ENCODE data around the gene SCAF8. TPM values are rescaled to one million over a fixed set of nuclear protein-coding genes. Genes with fewer than 3 reads are reported as not detected.
"Not testable (repeated sequence)": the region's sequence is repeated elsewhere in the genome, so short reads cannot be mapped to it uniquely, and the experiment has no call there.

The SCAF8 gene
- total RNA-seq, 6 donors from 2014 or later, result 26.0 to 79.1 (median 37.2) TPM

DNA sequence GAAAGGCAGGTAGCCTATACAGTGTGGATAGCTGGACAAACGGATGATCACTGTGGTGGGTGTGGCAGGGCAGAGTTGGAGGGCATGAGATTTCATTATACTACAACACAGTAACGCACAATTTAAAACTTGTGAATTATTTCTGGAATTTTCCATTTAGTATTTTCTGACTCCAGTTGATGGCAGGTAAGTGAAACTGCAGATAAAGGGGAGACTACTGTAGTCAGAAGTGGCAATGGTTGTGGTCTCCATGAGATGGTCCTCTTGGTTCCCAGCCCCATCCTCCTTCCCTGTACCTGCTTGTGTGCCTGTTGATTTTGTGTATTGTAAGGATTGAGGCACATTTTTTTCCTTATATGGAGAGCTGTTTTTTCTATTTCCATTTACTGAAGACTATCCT lies 22.5 kb upstream of the SCAF8 start:
- Histone ChIP-seq H3K9me3 (no peaks in the 10 kb centered on the region), H3K27me3 (no peaks in the 10 kb centered on the region), H3K27ac (no peak overlapping the region), H3K36me3 (no peaks in the 10 kb centered on the region), H3K4me3 (no peak overlapping the region), H3K4me1 (no peaks in the 10 kb centered on the region)
- 83 to 100% methylated on average over 2 of the region's 2 CpGs for WGBS, 2 donors
- DNase-seq, result no peak
- TF ChIP-seq EP300 (IDR thresholded peaks at IDR 0.05) (no peak), POLR2A (IDR thresholded peaks at IDR 0.05) (no peak), POLR2AphosphoS5 (IDR thresholded peaks at IDR 0.05) (no peak)
- TF ChIP-seq, protein P1, sequence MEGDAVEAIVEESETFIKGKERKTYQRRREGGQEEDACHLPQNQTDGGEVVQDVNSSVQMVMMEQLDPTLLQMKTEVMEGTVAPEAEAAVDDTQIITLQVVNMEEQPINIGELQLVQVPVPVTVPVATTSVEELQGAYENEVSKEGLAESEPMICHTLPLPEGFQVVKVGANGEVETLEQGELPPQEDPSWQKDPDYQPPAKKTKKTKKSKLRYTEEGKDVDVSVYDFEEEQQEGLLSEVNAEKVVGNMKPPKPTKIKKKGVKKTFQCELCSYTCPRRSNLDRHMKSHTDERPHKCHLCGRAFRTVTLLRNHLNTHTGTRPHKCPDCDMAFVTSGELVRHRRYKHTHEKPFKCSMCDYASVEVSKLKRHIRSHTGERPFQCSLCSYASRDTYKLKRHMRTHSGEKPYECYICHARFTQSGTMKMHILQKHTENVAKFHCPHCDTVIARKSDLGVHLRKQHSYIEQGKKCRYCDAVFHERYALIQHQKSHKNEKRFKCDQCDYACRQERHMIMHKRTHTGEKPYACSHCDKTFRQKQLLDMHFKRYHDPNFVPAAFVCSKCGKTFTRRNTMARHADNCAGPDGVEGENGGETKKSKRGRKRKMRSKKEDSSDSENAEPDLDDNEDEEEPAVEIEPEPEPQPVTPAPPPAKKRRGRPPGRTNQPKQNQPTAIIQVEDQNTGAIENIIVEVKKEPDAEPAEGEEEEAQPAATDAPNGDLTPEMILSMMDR (IDR thresholded peaks at IDR 0.05), result no peak
- no peak for ATAC-seq (ENCODE audit: low FRiP score in 2 of 2)

DNA sequence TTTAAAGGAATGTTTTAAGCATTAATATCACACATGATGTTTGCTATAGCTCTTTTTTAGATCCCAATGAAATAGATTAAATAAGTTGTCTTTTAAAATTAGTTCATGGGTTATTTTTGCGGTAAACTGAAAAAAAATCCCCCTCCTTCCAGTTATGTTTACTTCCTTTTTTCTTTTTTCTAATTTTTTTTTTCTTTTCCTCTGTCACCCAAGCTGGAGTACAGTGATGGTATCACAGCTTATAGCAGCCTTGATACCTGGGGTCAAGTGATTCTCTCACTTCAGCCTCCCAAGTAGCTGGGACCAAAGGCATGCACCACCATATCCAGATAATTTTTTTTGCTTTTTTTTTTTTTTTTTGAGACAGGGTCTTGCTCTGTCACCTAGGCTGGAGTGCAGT lies 17.8 kb upstream of the SCAF8 start:
- H3K27ac ChIP-seq, result no peak overlapping the region
- ATAC-seq (ENCODE audit: low FRiP score in 2 of 2) (no peak), DNase-seq (no peak)
- peaks cover 0 to 13% (median 0%) of the 10 kb centered on the region in 4 donors for H3K9me3 ChIP-seq
- 87 to 88% methylated on average over 1 of the region's 1 CpG for WGBS, 2 donors
- TF ChIP-seq POLR2A (IDR thresholded peaks at IDR 0.05) (no peak), POLR2AphosphoS5 (IDR thresholded peaks at IDR 0.05) (no peak), EP300 (IDR thresholded peaks at IDR 0.05) (no peak)
- TF ChIP-seq, protein P1 (IDR thresholded peaks at IDR 0.05), result no peak
- no peak overlapping the region for H3K4me3 ChIP-seq
- no peaks in the 10 kb centered on the region for H3K36me3 ChIP-seq
- H3K4me1 ChIP-seq, result no peaks in the 10 kb centered on the region
- H3K27me3 ChIP-seq, result no peaks in the 10 kb centered on the region

DNA sequence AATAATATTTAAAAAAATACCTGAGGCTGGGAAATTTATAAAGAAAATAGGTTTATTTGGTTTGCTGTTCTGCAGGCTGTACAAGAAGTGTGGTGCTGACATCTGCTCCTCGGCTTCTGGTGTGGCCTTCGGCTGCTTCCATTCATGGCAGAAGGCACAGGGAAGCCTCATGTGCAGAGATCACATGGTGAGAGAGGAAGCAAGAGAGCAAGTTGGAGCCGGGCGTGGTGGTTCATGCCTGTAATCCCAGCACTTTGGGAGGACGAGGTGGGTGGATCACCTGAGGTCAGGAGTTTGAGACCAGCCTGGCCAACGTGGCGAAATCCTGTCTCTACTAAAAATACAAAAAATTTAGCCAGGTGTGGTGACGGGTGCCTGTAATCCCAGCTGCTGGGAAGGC lies 16.9 kb upstream of the SCAF8 start:
- not testable (repeated sequence) for H3K4me3 ChIP-seq; DNase-seq; H3K27me3 ChIP-seq; H3K36me3 ChIP-seq; H3K27ac ChIP-seq; ATAC-seq (ENCODE audit: low FRiP score in 2 of 2); H3K4me1 ChIP-seq
- peaks cover 0 to 17% (median 0%) of the 10 kb centered on the region in 4 donors for H3K9me3 ChIP-seq
- 76 to 92% methylated on average over 8 of the region's 8 CpGs for WGBS, 2 donors

DNA sequence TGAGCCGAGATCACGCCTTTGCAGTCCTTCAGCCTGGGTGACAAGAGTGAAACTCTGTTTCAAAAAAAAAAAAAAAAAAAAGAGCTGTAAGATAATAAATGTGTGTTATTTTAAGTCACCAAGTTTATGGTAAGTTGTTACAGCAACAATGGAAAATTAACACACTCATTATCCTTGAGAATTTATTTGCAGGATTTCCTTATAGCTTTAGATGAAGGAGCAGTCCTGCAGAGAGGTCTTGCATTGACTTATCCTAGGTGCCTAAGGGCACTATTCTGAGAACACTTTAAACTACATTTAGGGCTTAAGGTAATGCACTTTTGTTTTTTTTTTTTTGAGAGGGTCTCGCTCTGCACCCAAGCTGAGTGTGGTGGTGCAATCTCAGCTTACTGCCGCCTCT lies 13.8 kb upstream of the SCAF8 start:
- Histone ChIP-seq H3K27me3 (no peaks in the 10 kb centered on the region), H3K27ac (no peak overlapping the region), H3K36me3 (no peaks in the 10 kb centered on the region), H3K4me3 (no peak overlapping the region), H3K9me3 (peaks cover 0 to 17% (median 0%) of the 10 kb centered on the region in 4 donors), H3K4me1 (no peaks in the 10 kb centered on the region)
- TF ChIP-seq EP300 (IDR thresholded peaks at IDR 0.05) (no peak), POLR2A (IDR thresholded peaks at IDR 0.05) (no peak), POLR2AphosphoS5 (IDR thresholded peaks at IDR 0.05) (no peak)
- TF ChIP-seq, protein P1 (IDR thresholded peaks at IDR 0.05), result no peak
- no peak for DNase-seq
- WGBS, 2 donors, result 91 to 96% methylated on average over 4 of the region's 4 CpGs
- no peak for ATAC-seq (ENCODE audit: low FRiP score in 2 of 2)

DNA sequence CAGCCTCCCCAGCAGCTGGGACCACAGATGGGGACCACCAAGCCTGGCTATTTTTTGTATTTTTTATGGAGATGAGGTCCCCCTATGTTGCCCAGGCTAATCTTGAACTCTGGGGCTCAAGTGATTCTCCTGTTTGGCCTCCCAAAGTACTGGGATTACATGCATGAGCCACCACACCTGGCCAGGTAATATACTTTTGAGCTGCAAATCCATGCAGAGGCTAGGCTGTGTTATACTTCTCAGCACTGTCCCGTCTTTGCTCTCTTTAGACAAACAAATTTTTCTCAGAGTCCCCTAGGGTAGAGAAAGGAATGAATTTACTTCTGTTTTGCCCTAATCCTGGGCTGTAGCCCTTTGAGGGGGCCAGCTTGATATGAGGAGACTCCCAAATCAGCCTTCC lies 13.4 kb upstream of the SCAF8 start:
- H3K27me3 ChIP-seq, result no peaks in the 10 kb centered on the region
- H3K36me3 ChIP-seq, result no peaks in the 10 kb centered on the region
- no peak for DNase-seq
- WGBS, 2 donors, result 83 to 90% methylated on average over 1 of the region's 1 CpG
- ATAC-seq (ENCODE audit: low FRiP score in 2 of 2), result no peak
- TF ChIP-seq POLR2AphosphoS5 (IDR thresholded peaks at IDR 0.05), result no peak
- no peak for TF ChIP-seq EP300 (IDR thresholded peaks at IDR 0.05)
- TF ChIP-seq POLR2A (IDR thresholded peaks at IDR 0.05), result no peak
- TF ChIP-seq, protein P1 (IDR thresholded peaks at IDR 0.05), result no peak
- no peak overlapping the region for H3K4me3 ChIP-seq
- peaks cover 0 to 17% (median 0%) of the 10 kb centered on the region in 4 donors for H3K9me3 ChIP-seq
- no peaks in the 10 kb centered on the region for H3K4me1 ChIP-seq
- H3K27ac ChIP-seq, result no peak overlapping the region

All from upper lobe of left lung (tissue), 6 donors.